Measurements from ENCODE around the gene TYMP. TPM values are rescaled to one million over a fixed set of nuclear protein-coding genes. Genes with fewer than 3 reads are reported as not detected.

The TYMP gene
- total RNA-seq, 4 donors from 2014 or later, result 4.4 to 21.5 (median 15.6) TPM

DNA sequence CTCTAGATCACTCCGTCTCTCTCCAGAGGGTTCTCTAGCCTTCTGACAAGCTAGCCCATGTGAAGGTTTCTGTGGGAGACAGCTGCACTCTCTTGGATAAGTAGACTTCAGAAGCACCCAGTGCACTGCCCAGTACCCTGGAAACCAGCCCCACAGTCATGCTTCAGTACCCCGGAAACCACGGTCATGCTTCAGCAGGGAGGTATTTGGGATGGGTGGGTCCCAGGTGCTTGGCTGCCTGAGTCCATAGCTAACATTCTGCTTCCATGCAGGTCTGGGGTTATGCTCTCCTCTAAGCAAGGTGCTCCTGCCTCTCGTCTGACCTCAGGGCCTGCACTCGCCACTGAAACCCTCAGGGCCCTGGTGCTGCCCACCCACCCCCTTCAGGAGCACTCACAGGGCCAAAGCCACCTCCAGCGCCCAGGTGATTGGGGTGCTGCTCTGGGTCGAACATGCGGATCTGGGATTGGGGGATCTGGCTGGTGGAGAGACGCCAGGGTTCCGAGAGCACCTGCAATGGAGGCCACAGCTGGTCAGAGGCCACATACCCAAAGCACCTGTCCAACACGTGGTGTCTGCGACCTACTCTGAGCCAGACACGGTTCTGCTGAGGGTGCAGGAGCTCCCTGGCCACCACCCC is 40.2 kb upstream of the TYMP start:
- TF ChIP-seq, protein P1, sequence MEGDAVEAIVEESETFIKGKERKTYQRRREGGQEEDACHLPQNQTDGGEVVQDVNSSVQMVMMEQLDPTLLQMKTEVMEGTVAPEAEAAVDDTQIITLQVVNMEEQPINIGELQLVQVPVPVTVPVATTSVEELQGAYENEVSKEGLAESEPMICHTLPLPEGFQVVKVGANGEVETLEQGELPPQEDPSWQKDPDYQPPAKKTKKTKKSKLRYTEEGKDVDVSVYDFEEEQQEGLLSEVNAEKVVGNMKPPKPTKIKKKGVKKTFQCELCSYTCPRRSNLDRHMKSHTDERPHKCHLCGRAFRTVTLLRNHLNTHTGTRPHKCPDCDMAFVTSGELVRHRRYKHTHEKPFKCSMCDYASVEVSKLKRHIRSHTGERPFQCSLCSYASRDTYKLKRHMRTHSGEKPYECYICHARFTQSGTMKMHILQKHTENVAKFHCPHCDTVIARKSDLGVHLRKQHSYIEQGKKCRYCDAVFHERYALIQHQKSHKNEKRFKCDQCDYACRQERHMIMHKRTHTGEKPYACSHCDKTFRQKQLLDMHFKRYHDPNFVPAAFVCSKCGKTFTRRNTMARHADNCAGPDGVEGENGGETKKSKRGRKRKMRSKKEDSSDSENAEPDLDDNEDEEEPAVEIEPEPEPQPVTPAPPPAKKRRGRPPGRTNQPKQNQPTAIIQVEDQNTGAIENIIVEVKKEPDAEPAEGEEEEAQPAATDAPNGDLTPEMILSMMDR (IDR thresholded peaks at IDR 0.05), result no peak
- TF ChIP-seq POLR2A (IDR thresholded peaks at IDR 0.05), result no peak
- H3K4me3 ChIP-seq, result no peak overlapping the region
- no peaks in the 10 kb centered on the region for H3K27me3 ChIP-seq
- H3K9me3 ChIP-seq, result no peaks in the 10 kb centered on the region
- H3K36me3 ChIP-seq, result no peaks in the 10 kb centered on the region
- intact Hi-C loops (cut with DNase I; ENCODE audit: low total_unique reads), result no loop called here
- no peaks in the 10 kb centered on the region for H3K4me1 ChIP-seq
- H3K27ac ChIP-seq, result no peak overlapping the region
- DNase-seq, result no peak

- TF ChIP-seq, protein P1 (IDR thresholded peaks at IDR 0.05), result no peak
- no peak for TF ChIP-seq POLR2A (IDR thresholded peaks at IDR 0.05)
- intact Hi-C loops (cut with DNase I; ENCODE audit: low total_unique reads), result no loop called here
- Histone ChIP-seq H3K4me3 (no peak overlapping the region), H3K9me3 (no peaks in the 10 kb centered on the region), H3K27ac (no peak overlapping the region), H3K4me1 (no peaks in the 10 kb centered on the region), H3K27me3 (no peaks in the 10 kb centered on the region), H3K36me3 (no peaks in the 10 kb centered on the region)
- no peak for DNase-seq
Observed at GRCh38 chr22:50569041-50569459, 39.2 kb upstream of the TYMP start.

GRCh38 chr22:50568626-50569025 is 38.8 kb upstream of the TYMP start:
- Histone ChIP-seq H3K27ac (no peak overlapping the region), H3K9me3 (no peaks in the 10 kb centered on the region), H3K4me3 (no peak overlapping the region), H3K36me3 (no peaks in the 10 kb centered on the region), H3K4me1 (no peaks in the 10 kb centered on the region), H3K27me3 (no peaks in the 10 kb centered on the region)
- TF ChIP-seq, protein P1 (IDR thresholded peaks at IDR 0.05), result no peak
- TF ChIP-seq POLR2A (IDR thresholded peaks at IDR 0.05), result no peak
- no peak for DNase-seq
- intact Hi-C loops (cut with DNase I; ENCODE audit: low total_unique reads), result no loop called here

- H3K36me3 ChIP-seq, result no peaks in the 10 kb centered on the region
- no peaks in the 10 kb centered on the region for H3K9me3 ChIP-seq
- no peak overlapping the region for H3K4me3 ChIP-seq
- no peaks in the 10 kb centered on the region for H3K27me3 ChIP-seq
- no peak for DNase-seq
- H3K27ac ChIP-seq, result no peak overlapping the region
- TF ChIP-seq, protein P1 (IDR thresholded peaks at IDR 0.05), result no peak
- TF ChIP-seq POLR2A (IDR thresholded peaks at IDR 0.05), result no peak
- H3K4me1 ChIP-seq, result no peaks in the 10 kb centered on the region
- intact Hi-C loops (cut with DNase I; ENCODE audit: low total_unique reads), result no loop called here
Observed at GRCh38 chr22:50567721-50568252, 38.0 kb upstream of the TYMP start.

DNA sequence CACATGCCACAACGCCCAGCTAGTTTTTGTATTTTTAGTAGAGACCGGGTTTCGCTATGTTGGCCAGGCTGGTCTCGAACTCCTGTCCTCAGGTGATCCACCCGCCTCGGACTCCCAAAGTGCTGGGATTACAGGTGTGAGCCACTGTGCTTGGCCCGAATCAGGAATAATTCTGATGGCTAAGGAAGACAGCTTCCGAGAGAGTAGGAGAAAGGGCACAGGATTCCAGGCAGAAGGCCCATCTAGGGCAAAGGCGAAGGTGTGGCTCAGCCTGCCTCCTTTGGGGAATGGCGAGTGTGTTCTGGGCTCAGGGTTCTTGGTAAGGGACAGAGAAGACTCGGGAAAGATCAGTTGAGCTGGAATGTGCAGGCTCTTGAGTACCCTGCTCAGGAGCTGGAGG is 34.5 kb upstream of the TYMP start:
- intact Hi-C loops (cut with DNase I; ENCODE audit: low total_unique reads), result no loop called here
- H3K27me3 ChIP-seq, result no peaks in the 10 kb centered on the region
- no peak overlapping the region for H3K27ac ChIP-seq
- no peak overlapping the region for H3K4me3 ChIP-seq
- H3K9me3 ChIP-seq, result no peaks in the 10 kb centered on the region
- no peaks in the 10 kb centered on the region for H3K4me1 ChIP-seq
- TF ChIP-seq POLR2A (IDR thresholded peaks at IDR 0.05), result no peak
- TF ChIP-seq, protein P1 (IDR thresholded peaks at IDR 0.05), result no peak
- no peak for DNase-seq
- H3K36me3 ChIP-seq, result no peaks in the 10 kb centered on the region

Measured in uterus (tissue), 4 donors.